Measurements from ENCODE around the gene SH2D3A. TPM values are rescaled to one million over a fixed set of nuclear protein-coding genes. Genes with fewer than 3 reads are reported as not detected.

The SH2D3A gene
- total and polyA plus RNA-seq, 2 of the 4 experiments (the other 2 are of a cell fraction), result under 0.01 to 0.09 TPM

GRCh38 chr19:6796278-6796677 is 29.0 kb upstream of the SH2D3A start:
- no peak overlapping the region for H2BK15ac ChIP-seq (ENCODE audit: low read depth, low read length)
- no peak overlapping the region for H4K91ac ChIP-seq (ENCODE audit: insufficient read depth, low read depth, low read length)
- ChIA-PET CTCF (no interaction called here), POLR2A (ENCODE audit: unreplicated experiment) (no interaction called here)
- no peak overlapping the region for H2BK120ac ChIP-seq (ENCODE audit: low read depth, low read length)
- no peak overlapping the region for H3K4me2 ChIP-seq (ENCODE audit: low read depth, low read length)
- BruUV-seq (replicated peaks), result no TSS peak
- dilution Hi-C loops (cut with HindIII; ENCODE audit: low sequenced_read_pairs, unreplicated experiment), result no loop called here
- no peaks in the 10 kb centered on the region for H3K36me3 ChIP-seq (ENCODE audit: control insufficient read depth, insufficient read depth, low read length)
- H3K27me3 ChIP-seq (ENCODE audit: control insufficient read depth, insufficient read depth, low read length), result no peaks in the 10 kb centered on the region
- no peak overlapping the region for H3K56ac ChIP-seq (ENCODE audit: extremely low read depth, insufficient read depth, low read length)
- no peaks in the 10 kb centered on the region for H4K20me1 ChIP-seq (ENCODE audit: insufficient read depth, low read length)
- intact Hi-C loops (cut with micrococcal nuclease), result no loop called here
- no peaks in the 10 kb centered on the region for H3K9me1 ChIP-seq (ENCODE audit: insufficient read depth, low read length)
- DNase-seq (no peak), ATAC-seq (ENCODE audit: low read depth) (no peak)
- H3K79me1 ChIP-seq (ENCODE audit: low read depth in 1 of 2, low read length in 2 of 2), result no peaks in the 10 kb centered on the region
- H3K18ac ChIP-seq (ENCODE audit: low read depth, low read length), result no peak overlapping the region
- H2AFZ ChIP-seq (replicated peaks; ENCODE audit: low read length, poor library complexity), result no peak overlapping the region
- H2AK9ac ChIP-seq (replicated peaks; ENCODE audit: low read depth, low read length, poor library complexity), result no peak overlapping the region
- no peak overlapping the region for H3K23ac ChIP-seq (ENCODE audit: low read depth, low read length)
- in situ Hi-C loops (cut with MboI; ENCODE audit: low sequenced_read_pairs), result no loop called here
- WGBS, 2 experiments (ENCODE audit: extremely low coverage in 2 of 2, insufficient read length in 1 of 2), result 40% methylated on average over 1 of the region's 4 CpGs; no CpG with 5 or more reads in 1 of the 2 experiments
- H3K9me3 ChIP-seq (ENCODE audit: control insufficient read depth, insufficient read depth, low read length), result peaks cover 12% of the 10 kb centered on the region
- no peak overlapping the region for H3K9ac ChIP-seq (ENCODE audit: low read depth, low read length)
- TF ChIP-seq MAZ (IDR thresholded peaks at IDR 0.05; ENCODE audit: borderline replicate concordance, low read depth, low read length), result no peak
- TF ChIP-seq FOS (IDR thresholded peaks at IDR 0.05; ENCODE audit: low read depth, low read length), result no peak
- no peak for TF ChIP-seq CEBPB (IDR thresholded peaks at IDR 0.05; ENCODE audit: low read depth, low read length)
- no peak for TF ChIP-seq POLR2A (IDR thresholded peaks at IDR 0.05; ENCODE audit: low read depth, low read length)
- no peak for TF ChIP-seq NFE2L2 (IDR thresholded peaks at IDR 0.05; ENCODE audit: low read depth, low read length)
- no peak for TF ChIP-seq ELK1 (IDR thresholded peaks at IDR 0.05; ENCODE audit: borderline replicate concordance, low read depth, low read length)
- H3K27ac ChIP-seq (ENCODE audit: insufficient read depth, low read length), result no peak overlapping the region
- no peak overlapping the region for H4K8ac ChIP-seq (ENCODE audit: low read depth in 2 of 2, low read length in 2 of 2)
- H3K4me3 ChIP-seq (ENCODE audit: insufficient read depth, low read depth, low read length), result no peak overlapping the region
- no peak overlapping the region for H2BK20ac ChIP-seq (ENCODE audit: low read depth, low read length)
- no peak overlapping the region for H2BK5ac ChIP-seq (ENCODE audit: low read depth, low read length, poor library complexity, severe bottlenecking)
- H3K14ac ChIP-seq (replicated peaks; ENCODE audit: low read depth, low read length), result no peak overlapping the region
- no peak overlapping the region for H2AK5ac ChIP-seq (ENCODE audit: low read depth, low read length)
- H4K5ac ChIP-seq (ENCODE audit: low read depth, low read length), result no peak overlapping the region
- no peak overlapping the region for H3K4ac ChIP-seq (ENCODE audit: low read depth, low read length)
- H3K4me1 ChIP-seq (ENCODE audit: control insufficient read depth, insufficient read depth, low read length), result no peaks in the 10 kb centered on the region

All from IMR-90 (cell line).